HCEC 1CT (cell line): ENCODE results near the gene DGAT2.

ENCODE experiments used
- DNase-seq: peaks from one replicate; pipeline ENCODE4 v3.0.0-alpha.2; 2017

The DGAT2 gene

DNA sequence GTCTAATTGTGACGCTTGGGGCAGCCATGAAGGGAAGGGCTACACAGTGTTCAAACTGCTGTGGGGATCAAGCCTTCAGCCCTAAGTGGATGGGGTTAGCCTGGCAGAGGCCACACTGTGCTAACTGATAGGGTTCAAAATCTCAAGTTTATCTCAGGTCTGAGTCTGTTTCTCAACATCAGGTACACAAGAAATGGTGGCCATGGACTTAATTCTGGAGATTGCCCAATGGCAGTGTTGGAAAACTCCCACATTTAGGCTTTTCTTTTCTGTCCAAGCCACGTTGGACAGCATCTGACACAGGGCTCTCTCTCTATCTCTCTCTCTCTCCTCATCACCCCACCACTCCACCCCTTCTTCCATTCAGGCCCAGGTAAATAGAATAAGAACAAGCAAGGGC lies 10.9 kb upstream of the DGAT2 start:
- no peak for DNase-seq

DNA sequence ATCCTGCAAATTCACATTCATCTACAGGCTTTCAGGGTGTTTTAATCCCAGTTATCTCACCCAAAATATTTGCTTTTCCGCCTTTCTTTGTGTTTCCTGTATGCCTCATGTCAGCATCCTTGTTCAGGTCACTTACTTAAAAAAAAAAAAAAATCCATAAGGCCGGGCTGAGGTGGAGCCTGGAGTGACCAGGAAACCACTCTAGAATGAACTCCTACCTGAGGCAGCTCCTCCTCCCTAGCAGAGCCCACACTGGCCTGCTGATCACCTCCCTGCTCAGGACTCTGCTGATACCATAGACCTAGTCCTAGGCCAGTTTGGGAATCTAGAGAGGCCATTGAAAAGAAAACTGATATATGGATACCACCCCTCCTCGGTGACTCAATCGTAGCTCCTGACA lies 8.7 kb upstream of the DGAT2 start:
- no peak for DNase-seq

DNA sequence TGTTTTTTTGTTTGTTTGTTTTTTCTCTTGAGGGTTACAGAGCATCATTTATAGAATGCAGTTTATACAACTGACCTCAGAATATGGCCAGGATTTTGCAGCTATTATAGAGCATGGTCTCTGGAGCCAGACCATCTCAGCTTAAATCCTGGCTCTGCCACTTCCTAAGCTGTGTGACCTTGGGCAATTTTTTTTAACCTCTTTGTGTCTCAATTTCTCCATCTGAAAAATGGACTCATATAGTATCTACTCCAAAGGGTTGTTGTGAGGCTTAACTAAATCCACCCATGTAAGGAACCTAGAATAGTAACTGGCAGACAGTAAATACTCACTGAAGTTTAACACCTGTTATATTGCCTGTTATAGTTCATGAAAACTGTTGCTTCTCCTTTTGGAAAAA lies 8.3 kb upstream of the DGAT2 start:
- no peak for DNase-seq

DNA sequence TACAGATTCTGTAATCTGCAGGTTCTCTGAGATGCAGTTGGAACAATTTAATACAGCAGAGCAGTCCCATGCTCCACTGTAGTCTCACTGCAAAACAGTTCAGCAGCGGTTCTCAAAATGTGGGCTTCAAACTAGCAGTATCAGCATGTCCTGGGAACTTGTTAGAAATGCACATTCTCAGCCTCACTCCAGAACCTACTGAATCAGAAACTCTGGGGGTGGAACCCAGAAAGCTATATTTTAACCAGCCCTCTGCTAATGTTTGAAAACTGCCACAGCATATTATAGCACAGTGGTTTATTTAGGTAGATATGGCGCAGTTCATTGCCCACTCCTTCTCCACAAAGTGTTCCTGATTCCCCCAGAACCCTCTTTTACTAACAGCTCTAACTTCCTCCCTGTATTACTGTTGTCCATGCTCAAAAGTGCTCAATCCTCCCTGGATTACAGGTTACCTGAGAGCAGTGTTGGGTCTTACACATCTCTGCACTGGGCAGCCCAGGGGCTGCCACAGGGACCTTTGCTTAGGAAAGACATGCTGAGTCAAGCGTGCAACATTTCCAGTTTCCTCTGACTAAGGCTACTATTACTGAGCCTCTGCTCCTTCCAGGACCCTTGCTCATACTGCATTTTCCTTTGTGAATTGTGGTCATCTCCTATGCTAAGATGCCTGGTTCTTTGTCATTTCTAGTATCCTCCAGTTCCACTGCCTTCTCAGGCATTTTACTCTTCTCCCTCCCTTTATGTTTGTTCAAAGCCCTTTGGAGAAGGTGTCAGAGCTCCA lies 7.7 kb upstream of the DGAT2 start:
- DNase-seq: peak; percentile 59

DNA sequence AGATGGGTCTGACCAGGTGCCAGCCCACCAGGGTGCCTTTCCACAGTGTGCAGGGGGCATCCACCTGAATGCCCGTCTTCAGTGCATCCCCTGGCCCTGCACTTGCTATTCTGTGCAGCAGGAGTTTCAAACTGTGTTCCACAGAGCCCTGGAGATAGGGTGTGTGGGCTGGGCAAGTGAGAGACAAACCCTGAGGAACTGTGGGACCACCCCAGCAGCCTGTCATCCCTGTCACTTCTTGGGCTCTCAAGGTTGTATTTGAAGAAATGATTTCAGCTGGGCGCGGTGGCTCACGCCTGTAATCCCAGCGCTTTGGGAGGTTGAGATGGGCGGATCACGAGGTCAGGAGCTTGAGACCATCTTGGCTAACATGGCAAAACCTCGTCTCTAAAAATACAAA lies 6.4 kb upstream of the DGAT2 start:
- DNase-seq: no peak

DNA sequence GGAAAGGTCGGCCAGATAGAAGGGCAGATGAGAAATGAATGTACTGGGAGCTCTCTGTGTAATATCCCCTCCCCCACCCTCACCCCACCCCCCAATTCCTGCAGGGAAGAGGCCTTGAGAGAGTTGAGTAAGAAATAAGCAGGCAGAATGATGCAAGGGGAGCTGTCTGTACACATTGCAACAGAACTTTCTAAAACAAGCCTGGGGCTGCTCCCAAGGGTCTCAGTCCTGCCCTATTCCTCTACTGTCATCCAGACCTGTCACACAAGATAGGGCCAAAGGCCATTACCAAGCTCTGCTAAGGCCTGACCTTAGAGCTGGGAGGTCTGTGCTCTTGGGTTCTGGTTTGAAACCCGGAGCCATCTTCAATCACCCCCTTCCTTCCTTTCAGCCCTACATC lies 5.7 kb upstream of the DGAT2 start:
- DNase-seq: peak; percentile 51

DNA sequence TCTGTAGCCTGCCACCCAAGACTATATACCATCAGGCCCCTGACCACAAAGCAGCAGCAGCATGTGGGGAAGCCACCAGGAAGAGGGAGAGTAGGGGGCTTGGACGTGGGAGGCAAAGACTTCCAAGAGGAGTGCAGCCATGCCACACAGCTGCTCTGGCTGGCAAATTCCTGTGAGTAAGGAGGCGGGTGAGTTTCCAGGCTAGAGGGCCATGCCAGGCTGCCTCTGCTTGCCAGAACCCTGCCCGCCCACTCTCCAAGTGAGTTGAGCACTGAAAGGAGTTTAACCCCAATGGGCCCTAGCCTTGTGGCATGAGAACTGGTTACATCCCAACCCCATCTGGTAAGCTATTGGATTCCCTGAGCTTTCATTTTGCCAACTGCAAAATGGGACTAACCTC lies 4.7 kb upstream of the DGAT2 start:
- no peak for DNase-seq

DNA sequence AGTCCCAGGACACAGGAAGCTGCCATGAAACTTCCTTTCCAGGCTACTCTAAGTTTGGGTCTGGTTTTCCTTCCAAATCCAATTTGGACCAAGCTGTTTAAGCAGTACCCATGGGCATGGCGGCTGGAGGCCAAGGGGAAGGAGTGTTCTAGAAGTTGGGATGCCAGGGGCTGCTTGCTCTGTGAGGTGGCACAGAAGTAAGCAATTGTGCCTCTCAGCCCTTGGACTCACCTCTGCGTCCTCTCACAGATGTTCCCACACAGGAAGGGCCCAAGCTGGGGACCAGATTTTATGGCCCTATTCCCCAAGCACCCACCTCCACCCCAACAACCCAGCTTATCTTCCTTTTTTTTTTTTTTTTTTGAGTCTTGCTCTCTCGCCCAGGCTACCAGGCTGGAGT lies 3.5 kb upstream of the DGAT2 start:
- DNase-seq: no peak

DNA sequence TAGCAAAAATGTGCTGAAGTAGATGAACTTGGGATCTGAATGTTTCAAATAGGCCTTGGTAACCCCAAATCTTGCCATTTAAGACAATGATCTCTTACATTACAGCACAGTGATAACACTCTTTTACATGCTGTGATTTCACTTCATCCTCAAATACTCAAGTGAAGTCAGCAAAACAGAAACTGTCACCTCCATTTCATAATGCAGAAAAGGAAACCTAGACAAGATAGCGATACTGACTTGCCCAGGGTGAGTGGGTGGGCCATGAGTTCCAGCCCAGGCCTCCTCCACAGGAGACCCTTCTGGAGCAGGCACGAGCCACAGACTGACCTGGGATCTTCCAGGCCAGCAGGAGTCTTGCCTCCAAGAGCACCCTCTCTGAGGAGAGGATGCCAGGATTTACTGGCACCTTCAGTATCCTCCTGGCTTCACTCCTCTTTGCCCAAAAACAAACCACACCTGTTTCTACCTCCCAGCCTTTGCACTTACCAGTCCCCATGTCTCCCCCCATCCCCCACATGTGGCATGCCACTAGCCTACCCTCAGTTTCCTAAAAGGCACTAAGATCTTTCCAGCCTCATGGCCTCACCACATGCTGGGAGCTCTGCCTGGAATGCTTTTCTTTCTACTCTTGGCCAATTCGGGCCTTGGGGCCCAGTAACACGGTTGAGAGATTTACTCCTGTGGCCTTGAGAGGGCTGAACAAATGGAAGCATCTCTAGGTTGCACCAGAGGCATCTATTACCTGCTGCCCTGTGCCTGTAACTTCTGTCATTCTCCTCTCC lies 1.9 kb upstream of the DGAT2 start:
- no peak for DNase-seq

DNA sequence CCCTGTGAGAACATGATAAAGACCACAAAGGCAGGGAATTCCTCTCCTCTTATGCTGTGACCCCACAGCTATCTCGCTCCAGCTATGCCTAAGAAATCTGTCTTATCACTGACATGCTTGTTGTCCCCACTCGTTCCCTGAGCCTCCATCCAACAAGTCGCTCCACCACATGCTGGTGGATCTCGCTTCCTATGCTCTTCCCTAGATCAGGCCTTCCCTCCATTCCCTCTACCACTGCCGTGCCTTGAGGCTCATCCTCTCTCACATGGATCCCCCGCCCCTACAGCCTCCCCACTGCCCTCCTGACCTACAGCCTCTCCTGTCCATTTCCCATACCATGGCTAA lies 1.4 kb upstream of the DGAT2 start:
- no peak for DNase-seq

DNA sequence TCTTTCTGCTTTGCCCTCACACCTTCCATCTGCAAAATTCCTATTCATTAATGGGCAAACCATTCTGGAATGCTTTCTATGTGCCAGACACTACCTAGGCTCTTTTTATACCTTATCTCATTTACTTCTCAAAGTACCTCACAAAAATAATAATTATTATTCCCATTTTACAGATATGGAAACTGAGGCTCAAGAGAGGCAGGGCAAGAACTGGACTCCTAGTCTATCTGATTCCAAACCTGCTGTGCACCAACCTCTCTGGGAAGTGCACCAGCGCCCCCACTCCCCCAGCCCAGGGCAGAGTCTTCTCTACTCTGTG lies 826 bp upstream of the DGAT2 start:
- no peak for DNase-seq

DNA sequence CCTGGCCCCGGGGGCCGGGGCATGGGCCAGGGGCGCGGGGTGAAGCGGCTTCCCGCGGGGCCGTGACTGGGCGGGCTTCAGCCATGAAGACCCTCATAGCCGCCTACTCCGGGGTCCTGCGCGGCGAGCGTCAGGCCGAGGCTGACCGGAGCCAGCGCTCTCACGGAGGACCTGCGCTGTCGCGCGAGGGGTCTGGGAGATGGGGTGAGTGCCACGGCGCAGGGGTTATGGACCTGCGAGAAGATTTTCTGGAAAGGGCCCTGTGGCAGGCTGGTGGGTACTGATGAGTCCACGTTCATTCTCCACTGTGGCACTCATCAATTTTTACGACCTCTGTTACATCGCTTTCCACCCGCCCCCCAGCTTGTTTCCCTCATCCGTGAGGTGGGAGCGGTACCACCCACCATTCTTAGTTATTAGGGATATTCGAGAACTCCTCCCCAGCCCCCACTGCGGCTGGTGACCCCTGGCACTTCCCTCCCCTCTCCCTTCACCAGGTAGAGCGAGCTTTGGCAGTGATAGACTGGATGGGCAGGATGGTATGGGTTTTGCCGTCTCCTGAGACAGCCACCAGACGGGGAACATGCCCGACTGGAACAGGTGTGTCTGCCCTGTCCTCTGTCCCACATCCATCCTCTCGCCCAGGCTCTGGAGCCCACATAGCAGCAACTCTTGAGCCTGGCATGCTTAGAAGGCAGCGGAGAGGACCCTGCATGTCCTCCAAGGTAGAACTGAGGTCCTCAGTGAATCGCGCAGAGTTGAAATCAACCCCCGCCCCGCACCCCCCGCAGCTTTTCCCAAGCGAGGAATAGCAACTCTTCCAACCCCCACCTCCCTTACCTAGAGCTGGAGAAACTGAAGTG lies 562 bp downstream of the DGAT2 start:
- no peak for DNase-seq

DNA sequence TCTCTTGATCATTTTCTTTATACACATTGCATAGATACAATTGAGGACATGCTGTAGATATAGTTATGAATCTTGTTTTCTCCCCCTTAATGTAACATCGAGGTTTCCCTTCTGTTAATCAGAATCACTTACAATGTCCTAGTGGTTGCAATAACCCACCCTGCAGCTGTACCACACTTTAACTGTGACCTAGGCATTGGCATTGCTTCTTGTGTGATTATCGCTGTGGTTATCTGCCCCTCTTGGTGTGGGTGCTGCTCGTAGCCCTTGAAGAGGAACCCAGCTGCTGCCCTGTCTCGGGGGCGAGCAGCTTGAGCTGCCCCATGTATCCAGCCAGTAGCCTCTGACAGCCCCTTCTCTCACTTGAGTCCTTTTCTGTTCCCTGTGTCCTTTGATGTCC lies 1.5 kb downstream of the DGAT2 start:
- no peak for DNase-seq

DNA sequence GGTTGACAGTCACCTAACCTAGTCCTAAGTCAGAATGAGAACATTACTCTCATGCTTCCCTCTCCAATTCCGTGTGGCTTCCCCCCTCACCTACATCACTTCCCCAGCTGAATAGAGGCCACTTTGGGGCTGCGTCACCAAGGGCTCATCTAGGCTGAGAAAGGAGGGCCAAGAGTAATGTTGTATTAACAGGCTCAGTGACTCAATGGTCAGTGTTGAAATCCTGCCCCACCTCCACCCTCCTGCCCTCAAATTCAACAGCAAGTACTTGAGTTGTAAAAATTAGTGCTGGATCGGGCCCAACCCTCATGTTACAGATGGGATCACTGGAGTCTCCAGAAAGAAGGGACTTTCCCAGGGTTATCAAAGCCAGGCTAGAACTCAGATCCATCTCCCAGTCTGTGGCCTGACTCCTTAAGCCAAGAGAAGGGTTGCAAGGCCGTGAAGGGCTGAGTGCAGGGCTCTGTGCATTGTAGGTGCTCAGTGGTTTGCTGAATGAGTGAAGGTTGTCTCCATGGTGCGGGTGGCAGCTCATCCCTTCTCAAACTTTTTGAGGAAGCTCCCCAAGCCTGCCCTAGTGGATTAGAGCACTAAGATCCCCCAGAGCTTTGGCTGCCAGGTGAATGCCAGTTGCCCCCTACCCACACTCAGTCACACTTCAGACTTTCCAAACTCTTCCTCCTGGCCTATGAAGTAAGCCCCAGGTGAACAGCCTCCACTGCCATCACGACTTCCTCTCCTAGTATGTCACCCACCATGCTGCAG lies 3.2 kb downstream of the DGAT2 start:
- DNase-seq: peak; percentile 87

DNA sequence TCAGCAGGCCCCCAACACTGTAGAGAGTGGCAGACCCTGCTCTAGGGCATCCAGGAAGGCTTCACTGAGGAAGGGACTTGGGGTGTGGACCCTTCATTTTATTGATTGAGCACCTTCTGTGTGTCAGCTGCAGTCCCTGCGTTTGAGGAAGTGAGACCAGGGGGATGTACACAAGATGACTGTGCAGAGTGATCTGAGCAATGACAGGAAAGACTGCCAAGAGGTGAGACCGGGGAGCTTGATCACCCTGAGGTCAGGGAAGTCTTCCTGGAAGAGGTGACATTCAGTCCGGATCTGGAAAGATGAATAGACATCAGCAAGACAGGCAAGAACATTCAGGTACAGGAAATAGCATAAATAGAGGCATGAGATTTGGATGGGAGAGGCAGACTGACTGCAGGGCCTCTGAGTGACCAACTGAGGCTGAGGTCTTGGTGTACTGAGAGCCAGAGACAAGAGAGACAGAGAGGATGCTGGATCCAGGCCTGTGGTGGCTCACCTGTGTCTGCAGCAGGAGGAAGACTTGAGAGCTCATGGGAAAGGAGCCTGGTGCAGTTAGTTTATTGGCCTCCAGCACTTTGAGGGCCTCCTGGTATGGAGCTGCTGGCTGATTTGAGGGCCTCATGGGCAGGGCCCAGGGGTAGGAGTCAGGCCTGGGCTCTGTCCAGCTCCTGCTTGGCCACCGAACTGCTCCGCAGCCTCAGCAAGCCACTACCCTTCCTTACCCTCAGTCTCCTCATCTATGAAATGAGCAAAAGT lies 5.2 kb downstream of the DGAT2 start:
- no peak for DNase-seq

DNA sequence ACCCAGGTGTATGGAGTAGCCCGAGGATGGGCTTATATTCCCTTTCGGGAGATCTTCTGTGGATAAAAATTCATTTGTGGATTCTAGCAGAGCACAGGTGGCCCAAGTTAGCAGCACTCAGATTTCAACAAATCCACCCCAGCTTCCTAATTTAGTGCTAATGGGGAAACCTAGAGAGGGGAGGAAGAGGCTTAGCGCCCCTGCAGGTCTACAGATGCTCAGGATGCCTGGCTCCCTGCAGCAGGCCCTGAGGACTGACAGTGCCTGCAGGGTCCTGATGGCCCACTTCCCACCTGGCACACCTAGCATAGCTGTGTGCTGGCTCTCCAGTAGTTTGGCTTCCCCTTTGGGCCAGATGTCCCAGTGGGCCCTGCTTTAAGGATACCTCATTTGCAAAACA lies 6.5 kb downstream of the DGAT2 start:
- DNase-seq: no peak

DNA sequence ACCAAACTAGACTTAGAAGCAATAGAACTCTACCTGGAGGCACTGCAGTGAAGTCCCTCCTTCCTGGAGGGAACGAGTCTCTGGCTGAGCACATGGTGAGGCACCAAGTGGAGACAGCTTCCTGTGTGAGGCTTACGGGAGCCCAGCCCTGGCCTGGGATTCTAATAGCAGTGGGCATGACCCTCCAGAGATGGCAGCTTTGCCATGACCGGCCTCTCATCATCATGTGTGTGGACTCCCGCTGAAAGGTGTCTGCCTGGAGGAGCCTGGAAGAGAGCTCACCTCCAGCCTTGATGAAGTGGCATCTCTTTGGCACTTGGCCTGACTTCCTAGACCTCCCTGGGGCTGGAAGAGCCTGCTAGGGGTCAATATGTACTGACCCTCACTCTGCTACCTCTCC lies 8.0 kb downstream of the DGAT2 start:
- DNase-seq: no peak

DNA sequence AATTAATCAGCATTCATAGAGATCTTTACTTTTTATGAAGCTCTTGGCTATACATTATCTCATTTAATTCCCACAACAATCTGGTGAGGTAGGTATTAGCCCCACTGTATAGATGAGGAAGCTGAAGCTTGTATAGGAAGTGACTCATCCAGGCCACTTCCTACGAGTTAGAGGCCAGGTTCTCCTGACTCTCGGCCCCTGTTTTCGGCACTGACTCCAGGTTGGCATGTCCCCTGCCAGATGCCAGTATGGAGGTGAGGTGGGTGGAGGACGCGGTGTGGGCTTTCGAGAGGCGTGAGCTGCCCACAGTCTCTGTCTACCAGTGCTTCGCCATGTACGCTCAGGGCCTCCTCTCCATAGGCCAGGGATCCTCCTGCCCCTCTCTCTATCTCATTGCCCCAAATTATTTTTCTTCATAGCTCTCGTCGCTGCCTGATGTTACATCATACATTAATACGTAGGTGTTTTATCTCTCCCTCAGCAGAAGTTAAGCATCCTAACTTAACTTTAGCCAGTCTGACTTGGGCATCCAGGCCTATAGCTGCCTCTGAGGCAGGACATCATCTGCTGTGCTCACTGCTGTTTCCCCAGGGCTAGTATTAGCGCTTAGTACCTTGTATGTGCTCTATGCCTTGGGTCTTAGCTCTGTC lies 9.0 kb downstream of the DGAT2 start:
- DNase-seq: no peak

DNA sequence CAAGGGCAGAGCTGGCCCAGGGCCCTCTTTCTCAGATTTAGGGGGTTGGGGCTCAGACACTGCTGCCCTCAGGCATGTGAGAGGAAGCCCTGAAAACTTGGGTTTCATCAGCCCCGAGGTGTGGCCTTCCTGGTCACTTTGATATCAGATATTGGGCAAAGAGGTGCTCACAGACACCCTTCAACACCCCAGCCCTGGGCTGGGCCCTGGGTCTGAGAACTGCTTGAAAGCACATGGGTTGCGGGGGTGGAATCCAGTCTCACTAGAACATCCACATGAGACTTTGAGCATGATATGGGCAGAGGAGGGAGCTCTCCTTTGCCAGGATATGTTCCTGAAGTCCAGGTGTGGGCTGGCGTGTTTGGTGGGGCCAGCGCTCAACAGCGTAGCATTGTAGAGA lies 10.4 kb downstream of the DGAT2 start:
- no peak for DNase-seq

DNA sequence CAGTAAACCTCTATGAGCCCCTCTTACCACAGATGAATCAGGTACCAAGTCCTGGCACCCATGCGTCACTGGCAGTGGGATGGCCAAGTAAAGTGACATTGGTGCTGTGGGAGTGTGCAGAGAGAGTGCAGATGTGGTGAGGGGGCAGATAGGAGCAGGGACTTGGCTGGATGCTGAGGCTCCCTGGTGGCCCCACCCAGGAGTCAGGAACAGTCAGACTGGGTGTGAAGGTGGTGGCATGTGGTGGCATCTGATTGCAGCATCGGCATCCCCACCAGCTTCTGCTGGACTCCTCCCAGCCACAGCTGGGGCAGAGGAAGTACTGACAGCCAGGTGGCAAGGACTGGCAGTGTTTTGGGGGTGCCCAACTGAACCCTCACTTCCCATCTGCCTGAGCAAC lies 11.4 kb downstream of the DGAT2 start:
- no peak for DNase-seq

DNA sequence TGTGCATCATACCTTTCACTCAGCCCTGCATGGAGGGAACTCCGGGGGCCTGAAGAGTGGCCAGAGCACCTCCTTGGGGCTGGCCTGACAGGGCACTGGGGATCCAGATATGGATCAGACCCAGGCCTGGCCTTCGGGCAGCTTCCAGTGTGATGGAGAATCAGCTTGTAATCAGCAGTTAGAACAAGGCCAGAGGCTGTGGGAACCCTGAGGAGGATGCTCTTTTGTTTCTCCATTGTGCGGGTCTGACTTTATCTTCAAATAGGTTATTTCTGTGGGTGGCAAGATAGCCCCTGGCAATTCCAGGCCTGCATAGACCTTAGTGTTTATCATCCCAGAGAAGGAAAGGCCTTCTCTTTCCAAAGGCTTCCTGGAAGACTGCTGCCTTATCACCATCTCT lies 12.3 kb downstream of the DGAT2 start:
- DNase-seq: no peak

DNA sequence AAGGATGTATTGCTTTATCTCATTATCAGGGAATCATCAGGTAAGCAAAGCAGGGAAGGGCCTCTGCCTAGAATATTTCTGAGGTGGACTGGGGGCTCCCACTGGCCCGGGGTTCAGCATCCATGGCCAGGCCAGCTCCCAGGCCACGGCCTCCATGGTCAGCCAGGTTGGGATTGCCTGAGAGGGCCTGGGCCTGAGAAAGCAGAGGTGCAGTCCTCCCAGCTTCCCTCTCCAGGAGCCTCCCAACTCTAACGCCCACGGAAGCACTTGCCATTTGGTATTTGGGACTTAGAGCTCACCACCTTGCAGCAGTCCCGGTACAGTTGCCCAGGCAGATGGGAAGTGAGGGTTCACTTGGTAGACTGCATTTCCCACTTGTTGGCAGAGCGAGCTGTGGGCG lies 12.7 kb downstream of the DGAT2 start:
- DNase-seq: no peak
